CD14-positive monocyte (primary cell): Measurements from ENCODE around the gene RSPO4. TPM values are rescaled to one million over a fixed set of nuclear protein-coding genes. Genes with fewer than 3 reads are reported as not detected.

Experiments used
- DNase-seq, 3 donors: peaks; one replicate each; pipeline ENCODE4 v3.0.0-alpha.2; 2011 to 2022
- H2AFZ ChIP-seq: 2 replicates; pipeline ENCODE4 v1.6.0; 2012; ENCODE audit warnings: mild to moderate bottlenecking, low read depth, low read length, inconsistent platforms; ENCODE audit not compliant: insufficient read depth, poor library complexity, severe bottlenecking
- H3K27ac ChIP-seq, 2 donors: 1 replicate in 1 of 2; 2 replicates in 1 of 2; pipeline ENCODE4 v1.5.1; 2012 to 2013; ENCODE audit warnings: low read length in 2 of 2, control low read depth in 1 of 2, inconsistent platforms in 1 of 2, low read depth in 1 of 2, mild to moderate bottlenecking in 1 of 2
- H3K27me3 ChIP-seq, 2 donors: one replicate each; pipeline versions ENCODE4 v1.6.0 to v1.6.1; 2011 to 2013; ENCODE audit warnings: low read length in 2 of 2; ENCODE audit not compliant: control insufficient read depth in 2 of 2, insufficient read depth in 2 of 2
- H3K36me3 ChIP-seq, 2 donors: replicated peaks in 1 of 2; 1 replicate in 1 of 2; 2 replicates in 1 of 2; pipeline versions ENCODE4 v1.5.1 to v1.6.1; 2012 to 2013; ENCODE audit warnings: low read length in 2 of 2, control low read depth in 1 of 2, inconsistent platforms in 1 of 2, mild to moderate bottlenecking in 1 of 2; ENCODE audit not compliant: insufficient read depth in 2 of 2, control insufficient read depth in 1 of 2
- H3K4me1 ChIP-seq, 2 donors: 1 replicate in 1 of 2; 2 replicates in 1 of 2; pipeline versions ENCODE4 v1.5.1 to v1.6.1; 2012 to 2013; ENCODE audit warnings: low read length in 2 of 2, control low read depth in 1 of 2, inconsistent platforms in 1 of 2, mild to moderate bottlenecking in 1 of 2, moderate library complexity in 1 of 2; ENCODE audit not compliant: insufficient read depth in 2 of 2, control insufficient read depth in 1 of 2
- H3K4me2 ChIP-seq: replicated peaks from 2 replicates; pipeline ENCODE3; 2012; ENCODE audit warnings: low read length, moderate library complexity, mild to moderate bottlenecking; ENCODE audit not compliant: poor library complexity, severe bottlenecking; ENCODE audit errors: extremely low read depth
- H3K4me3 ChIP-seq, 3 experiments: fragments of 200-600 bp in 1 of 3; sonication (generic) in 1 of 3; replicated peaks in 1 of 3; 1 replicate in 2 of 3; 2 replicates in 1 of 3; pipeline ENCODE4 v1.5.1; 2011 to 2013; ENCODE audit warnings: low read length in 3 of 3, mild to moderate bottlenecking in 3 of 3, control low read depth in 2 of 3, low read depth in 2 of 3, inconsistent platforms in 1 of 3, moderate library complexity in 1 of 3
- H3K79me2 ChIP-seq: 2 replicates; pipeline ENCODE4 v1.6.0; 2012; ENCODE audit warnings: mild to moderate bottlenecking, control low read depth, inconsistent platforms, low read length, moderate library complexity; ENCODE audit not compliant: insufficient read depth
- H3K9ac ChIP-seq: 2 replicates; pipeline ENCODE4 v1.6.0; 2017; ENCODE audit warnings: low read length, mild to moderate bottlenecking; ENCODE audit not compliant: insufficient read depth, poor library complexity, severe bottlenecking
- H3K9me3 ChIP-seq, 2 donors: replicated peaks in 1 of 2; 1 replicate in 1 of 2; 2 replicates in 1 of 2; pipeline versions ENCODE4 v1.5.1 to v1.6.1; 2012 to 2013; ENCODE audit warnings: low read length in 2 of 2, control low read depth in 1 of 2; ENCODE audit not compliant: control insufficient read depth in 1 of 2, insufficient read depth in 1 of 2
- H4K20me1 ChIP-seq: 2 replicates; pipeline ENCODE4 v1.6.0; 2012; ENCODE audit warnings: mild to moderate bottlenecking, low read length, control low read depth, moderate library complexity; ENCODE audit not compliant: insufficient read depth
- H3K27ac Mint-ChIP-seq, 7 donors: one replicate each; pipeline ENCODE4 v1.8.0; 2020; ENCODE audit warnings: mild to moderate bottlenecking in 7 of 7, mixed read lengths in 7 of 7, moderate library complexity in 6 of 7, inconsistent platforms in 2 of 7
- H3K27me3 Mint-ChIP-seq, 3 donors: one replicate each; pipeline ENCODE4 v1.8.0; 2021 to 2022; ENCODE audit warnings: low read depth in 3 of 3, mild to moderate bottlenecking in 3 of 3, mixed read lengths in 3 of 3, moderate library complexity in 3 of 3, inconsistent platforms in 1 of 3
- H3K36me3 Mint-ChIP-seq, 2 donors: one replicate each; pipeline ENCODE4 v1.8.0; 2020; ENCODE audit warnings: mixed read lengths in 2 of 2, inconsistent platforms in 1 of 2, mild to moderate bottlenecking in 1 of 2
- H3K4me1 Mint-ChIP-seq: one replicate; pipeline ENCODE4 v1.8.0; 2020; ENCODE audit warnings: mild to moderate bottlenecking, mixed read lengths
- H3K4me3 Mint-ChIP-seq, 2 donors: one replicate each; pipeline ENCODE4 v1.8.0; 2020; ENCODE audit warnings: mild to moderate bottlenecking in 2 of 2, mixed read lengths in 2 of 2, moderate library complexity in 1 of 2
- H3K9me3 Mint-ChIP-seq, 7 donors: one replicate each; pipeline ENCODE4 v1.8.0; 2020 to 2022; ENCODE audit warnings: mixed read lengths in 7 of 7, mild to moderate bottlenecking in 6 of 7, moderate library complexity in 6 of 7, inconsistent platforms in 2 of 7
- CTCF ChIP-seq: fragments of 200-600 bp; IDR thresholded peaks from one replicate; pipeline ENCODE4 v1.8.0; 2022; ENCODE audit warnings: antibody characterized with exemption, mild to moderate bottlenecking
- whole genome bisulfite sequencing: methylation state at CpG from one replicate; pipeline ENCODE4 v1.1.5; 2013; ENCODE audit warnings: missing lambda C conversion rate; ENCODE audit not compliant: insufficient coverage; 5-methylcytosine and 5-hydroxymethylcytosine counted together
- intact Hi-C, 2 donors: fragments of 100-400 bp; cut with micrococcal nuclease; formaldehyde crosslinking; loops; one replicate each; pipeline versions ENCODE4 v1.15.0 to v1.15.1; 2023
- polyA plus RNA-seq, 3 donors: library from polyadenylated mRNA; depleted of rRNA in 1 of 3; unstranded in 2 of 3; stranded (reverse) in 1 of 3; fragments of 300-500 nt in 2 of 3; fragments of >200 nt in 1 of 3; fragmentation: Illumina TruSeq in 2 of 3; gene quantifications; 1 replicate in 2 of 3; 2 replicates in 1 of 3; pipeline ENCODE4 v1.2.3, GENCODE V29; 2012 to 2021

The RSPO4 gene
- polyA plus RNA-seq, 3 donors = not detected

GRCh38 chr20:1010659-1011058 lies 8.5 kb upstream of the RSPO4 start:
- H3K9ac ChIP-seq = no peak overlapping the region
- peaks cover 3 to 11% (median 10%) of the 10 kb centered on the region in 3 donors for H3K27me3 Mint-ChIP-seq
- H3K4me3 ChIP-seq = no peak overlapping the region
- no peak for TF ChIP-seq CTCF
- H3K4me1 Mint-ChIP-seq = peaks cover 7% of the 10 kb centered on the region
- WGBS = 99% methylated on average over 6 of the region's 6 CpGs
- H3K36me3 ChIP-seq = no peaks in the 10 kb centered on the region
- peaks cover 0 to 2% of the 10 kb centered on the region in 2 donors for H3K27me3 ChIP-seq
- no peak overlapping the region for H3K4me3 Mint-ChIP-seq
- no peaks in the 10 kb centered on the region for H4K20me1 ChIP-seq
- H3K4me2 ChIP-seq = no peak overlapping the region
- H3K27ac Mint-ChIP-seq = no peak overlapping the region
- peaks cover 6 to 7% of the 10 kb centered on the region in 2 donors for H3K4me1 ChIP-seq
- peaks cover 0 to 3% of the 10 kb centered on the region in 2 donors for H3K9me3 ChIP-seq
- H2AFZ ChIP-seq = no peak overlapping the region
- no peak overlapping the region for H3K27ac ChIP-seq
- H3K9me3 Mint-ChIP-seq = peaks cover 0 to 4% (median 1%) of the 10 kb centered on the region in 7 donors
- DNase-seq = no peak
- intact Hi-C loops = no loop called here
- no peaks in the 10 kb centered on the region for H3K36me3 Mint-ChIP-seq
- H3K79me2 ChIP-seq = no peaks in the 10 kb centered on the region

GRCh38 chr20:1005452-1006027 lies 3.4 kb upstream of the RSPO4 start:
- no peak for TF ChIP-seq CTCF
- Histone ChIP-seq H3K27me3 (peaks cover 19 to 38% of the 10 kb centered on the region in 2 donors), H3K9ac (no peak overlapping the region), H2AFZ (no peak overlapping the region), H3K79me2 (no peaks in the 10 kb centered on the region), H3K4me2 (no peak overlapping the region), H4K20me1 (no peaks in the 10 kb centered on the region), H3K36me3 (no peaks in the 10 kb centered on the region), H3K9me3 (peaks cover 0 to 3% of the 10 kb centered on the region in 2 donors), H3K4me1 (no peaks in the 10 kb centered on the region), H3K27ac (no peak overlapping the region), H3K4me3 (no peak overlapping the region)
- 43% methylated on average over 5 of the region's 5 CpGs for WGBS
- Mint-ChIP-seq H3K9me3 (peaks cover 0 to 16% (median 4%) of the 10 kb centered on the region in 7 donors), H3K27ac (no peak overlapping the region), H3K4me3 (no peak overlapping the region), H3K36me3 (peaks cover 0 to 4% of the 10 kb centered on the region in 2 donors), H3K27me3 (peaks cover 36 to 57% (median 36%) of the 10 kb centered on the region in 3 donors), H3K4me1 (peaks cover 7% of the 10 kb centered on the region)
- intact Hi-C loops = no loop called here
- DNase-seq = no peak
